ENCODE data around the gene NOP16.
"Not testable (repeated sequence)": the region's sequence is repeated elsewhere in the genome, so short reads cannot be mapped to it uniquely, and the experiment has no call there.

The NOP16 gene

GRCh38 chr5:176408590-176408989, 20.2 kb upstream of the NOP16 start:
- Histone ChIP-seq H3K27me3 (replicated peaks; ENCODE audit: control insufficient read depth, insufficient read depth, low read length) (no peaks in the 10 kb centered on the region), H3K4me3 (ENCODE audit: low read length) (no peak overlapping the region), H3K9me3 (ENCODE audit: control insufficient read depth, low read length) (no peaks in the 10 kb centered on the region), H3K4me1 (ENCODE audit: control insufficient read depth, insufficient read depth, low read length) (peaks cover 38% of the 10 kb centered on the region), H3K36me3 (ENCODE audit: control insufficient read depth, insufficient read depth, low read length, severe bottlenecking) (peaks cover 25% of the 10 kb centered on the region), H3K9ac (ENCODE audit: low read length) (no peak overlapping the region)
- no peak for DNase-seq (ENCODE audit: low read depth)

DNA sequence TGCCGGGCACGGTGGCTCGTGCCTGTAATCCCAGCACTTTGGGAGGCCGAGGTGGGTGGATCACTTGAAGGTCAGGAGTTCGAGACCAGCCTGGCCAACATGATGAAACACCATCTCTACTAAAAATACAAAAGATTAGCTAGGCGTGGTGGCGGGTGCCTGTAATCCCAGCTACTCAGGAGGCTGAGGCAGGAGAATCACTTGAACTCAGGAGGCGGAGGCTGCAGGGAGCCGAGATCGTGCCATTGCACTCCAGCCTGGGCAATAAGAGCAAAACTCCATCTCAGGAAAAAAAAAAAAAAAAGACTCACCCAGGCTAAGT, 19.8 kb upstream of the NOP16 start:
- H3K9me3 ChIP-seq (ENCODE audit: control insufficient read depth, low read length); DNase-seq (ENCODE audit: low read depth); H3K4me3 ChIP-seq (ENCODE audit: low read length); H3K27me3 ChIP-seq (replicated peaks; ENCODE audit: control insufficient read depth, insufficient read depth, low read length); H3K9ac ChIP-seq (ENCODE audit: low read length): not testable (repeated sequence)
- Histone ChIP-seq H3K36me3 (ENCODE audit: control insufficient read depth, insufficient read depth, low read length, severe bottlenecking) (peaks cover 25% of the 10 kb centered on the region), H3K4me1 (ENCODE audit: control insufficient read depth, insufficient read depth, low read length) (peaks cover 34% of the 10 kb centered on the region)

GRCh38 chr5:176407456-176408251, 19.3 kb upstream of the NOP16 start:
- H3K36me3 ChIP-seq (ENCODE audit: control insufficient read depth, insufficient read depth, low read length, severe bottlenecking) = peaks cover 25% of the 10 kb centered on the region
- H3K9me3 ChIP-seq (ENCODE audit: control insufficient read depth, low read length) = no peaks in the 10 kb centered on the region
- no peaks in the 10 kb centered on the region for H3K27me3 ChIP-seq (replicated peaks; ENCODE audit: control insufficient read depth, insufficient read depth, low read length)
- H3K4me3 ChIP-seq (ENCODE audit: low read length) = no peak overlapping the region
- H3K9ac ChIP-seq (ENCODE audit: low read length) = no peak overlapping the region
- peak; percentile 56 for DNase-seq (ENCODE audit: low read depth)
- H3K4me1 ChIP-seq (ENCODE audit: control insufficient read depth, insufficient read depth, low read length) = peaks cover 29% of the 10 kb centered on the region

GRCh38 chr5:176406436-176407052, 18.1 kb upstream of the NOP16 start:
- no peak overlapping the region for H3K9ac ChIP-seq (ENCODE audit: low read length)
- peaks cover 27% of the 10 kb centered on the region for H3K36me3 ChIP-seq (ENCODE audit: control insufficient read depth, insufficient read depth, low read length, severe bottlenecking)
- peaks cover 21% of the 10 kb centered on the region for H3K4me1 ChIP-seq (ENCODE audit: control insufficient read depth, insufficient read depth, low read length)
- no peak overlapping the region for H3K4me3 ChIP-seq (ENCODE audit: low read length)
- H3K27me3 ChIP-seq (replicated peaks; ENCODE audit: control insufficient read depth, insufficient read depth, low read length) = no peaks in the 10 kb centered on the region
- no peaks in the 10 kb centered on the region for H3K9me3 ChIP-seq (ENCODE audit: control insufficient read depth, low read length)
- DNase-seq (ENCODE audit: low read depth) = no peak

DNA sequence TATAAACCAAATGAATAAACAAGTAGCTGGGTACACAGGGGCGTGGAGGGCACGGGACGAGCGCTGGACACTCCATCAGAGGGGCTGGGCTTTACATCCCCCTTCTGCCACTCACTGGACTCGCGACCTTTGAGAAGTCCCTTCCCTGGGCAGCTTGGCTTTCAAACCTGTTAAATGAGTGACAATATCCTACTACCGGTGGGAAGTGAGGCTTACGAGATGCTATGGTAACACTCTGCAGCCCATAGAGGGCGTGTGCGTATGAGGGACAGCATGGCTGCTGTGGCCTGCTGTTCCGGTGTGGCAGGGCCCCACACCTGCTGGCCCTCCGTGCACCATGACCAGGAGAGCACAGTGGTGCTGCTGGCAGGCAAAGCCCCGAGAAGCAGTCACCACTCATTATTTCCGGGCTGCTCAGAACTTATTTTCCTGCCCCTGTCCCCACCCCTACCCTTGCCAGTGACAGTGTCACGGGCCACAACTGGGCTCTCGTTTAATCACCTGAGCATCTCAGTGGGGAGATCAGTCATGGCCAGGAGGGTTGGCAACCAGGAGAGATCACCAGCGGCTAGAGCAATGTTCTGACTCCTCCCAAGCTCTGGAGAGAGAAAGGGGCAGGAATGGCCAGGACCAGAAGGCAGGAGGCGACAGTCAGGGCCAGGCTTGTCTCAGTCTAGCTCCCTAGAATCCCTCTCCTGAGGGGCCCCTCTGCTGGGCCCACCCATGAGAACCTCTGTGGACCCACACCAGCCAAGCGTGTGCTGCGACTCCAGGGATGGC, 17.4 kb upstream of the NOP16 start:
- H3K36me3 ChIP-seq (ENCODE audit: control insufficient read depth, insufficient read depth, low read length, severe bottlenecking) = peaks cover 30% of the 10 kb centered on the region
- no peak overlapping the region for H3K4me3 ChIP-seq (ENCODE audit: low read length)
- DNase-seq (ENCODE audit: low read depth) = no peak
- H3K9ac ChIP-seq (ENCODE audit: low read length) = no peak overlapping the region
- H3K4me1 ChIP-seq (ENCODE audit: control insufficient read depth, insufficient read depth, low read length) = peaks cover 14% of the 10 kb centered on the region
- no peaks in the 10 kb centered on the region for H3K9me3 ChIP-seq (ENCODE audit: control insufficient read depth, low read length)
- no peaks in the 10 kb centered on the region for H3K27me3 ChIP-seq (replicated peaks; ENCODE audit: control insufficient read depth, insufficient read depth, low read length)

DNA sequence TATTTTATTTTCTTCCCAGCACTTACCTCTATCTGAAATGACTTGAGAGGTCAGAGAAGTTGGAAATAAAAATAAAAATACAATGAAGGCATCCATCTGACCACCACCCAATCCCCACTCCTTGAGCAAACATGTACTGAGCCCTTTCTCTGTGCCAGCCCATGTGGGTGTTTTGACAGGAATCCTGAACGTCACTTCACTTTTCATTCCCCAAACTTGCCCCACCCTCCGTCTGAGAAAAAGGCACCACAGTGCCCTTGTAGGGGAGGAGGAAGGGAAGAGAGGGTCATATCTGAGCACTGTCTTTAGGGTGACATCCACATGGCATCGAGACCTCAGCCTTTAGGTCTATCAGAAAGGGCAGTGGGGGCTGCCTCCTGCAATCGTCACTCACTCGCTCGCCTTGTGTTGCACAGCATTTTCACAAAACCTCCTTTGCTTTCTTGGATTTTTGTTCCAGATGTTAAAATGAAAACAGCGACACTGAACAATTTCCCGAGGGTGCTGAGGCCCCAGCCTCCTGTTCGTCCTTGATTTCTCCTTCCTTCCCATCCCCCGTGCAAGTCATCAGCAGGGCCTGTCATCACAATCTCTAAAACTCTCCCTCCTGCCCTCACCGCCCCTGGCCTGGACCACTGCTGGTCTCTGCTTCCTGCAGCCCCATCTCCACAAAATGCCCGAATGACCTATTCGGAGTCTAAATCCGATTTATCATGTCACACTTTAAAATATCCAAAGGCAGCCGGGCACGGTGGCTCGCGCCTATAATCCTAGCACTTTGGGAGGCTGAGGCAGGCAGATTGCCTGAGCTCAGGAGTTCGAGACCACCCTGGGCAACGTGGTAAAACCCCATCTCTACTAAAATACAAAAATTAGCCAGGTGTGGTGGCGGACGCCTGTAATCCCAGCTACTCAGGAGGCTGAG, 13.1 kb upstream of the NOP16 start:
- H3K27me3 ChIP-seq (replicated peaks; ENCODE audit: control insufficient read depth, insufficient read depth, low read length) = no peaks in the 10 kb centered on the region
- H3K9ac ChIP-seq (ENCODE audit: low read length) = no peak overlapping the region
- H3K4me1 ChIP-seq (ENCODE audit: control insufficient read depth, insufficient read depth, low read length) = peaks cover 2% of the 10 kb centered on the region
- peaks cover 31% of the 10 kb centered on the region for H3K36me3 ChIP-seq (ENCODE audit: control insufficient read depth, insufficient read depth, low read length, severe bottlenecking)
- H3K9me3 ChIP-seq (ENCODE audit: control insufficient read depth, low read length) = no peaks in the 10 kb centered on the region
- H3K4me3 ChIP-seq (ENCODE audit: low read length) = no peak overlapping the region
- no peak for DNase-seq (ENCODE audit: low read depth)

DNA sequence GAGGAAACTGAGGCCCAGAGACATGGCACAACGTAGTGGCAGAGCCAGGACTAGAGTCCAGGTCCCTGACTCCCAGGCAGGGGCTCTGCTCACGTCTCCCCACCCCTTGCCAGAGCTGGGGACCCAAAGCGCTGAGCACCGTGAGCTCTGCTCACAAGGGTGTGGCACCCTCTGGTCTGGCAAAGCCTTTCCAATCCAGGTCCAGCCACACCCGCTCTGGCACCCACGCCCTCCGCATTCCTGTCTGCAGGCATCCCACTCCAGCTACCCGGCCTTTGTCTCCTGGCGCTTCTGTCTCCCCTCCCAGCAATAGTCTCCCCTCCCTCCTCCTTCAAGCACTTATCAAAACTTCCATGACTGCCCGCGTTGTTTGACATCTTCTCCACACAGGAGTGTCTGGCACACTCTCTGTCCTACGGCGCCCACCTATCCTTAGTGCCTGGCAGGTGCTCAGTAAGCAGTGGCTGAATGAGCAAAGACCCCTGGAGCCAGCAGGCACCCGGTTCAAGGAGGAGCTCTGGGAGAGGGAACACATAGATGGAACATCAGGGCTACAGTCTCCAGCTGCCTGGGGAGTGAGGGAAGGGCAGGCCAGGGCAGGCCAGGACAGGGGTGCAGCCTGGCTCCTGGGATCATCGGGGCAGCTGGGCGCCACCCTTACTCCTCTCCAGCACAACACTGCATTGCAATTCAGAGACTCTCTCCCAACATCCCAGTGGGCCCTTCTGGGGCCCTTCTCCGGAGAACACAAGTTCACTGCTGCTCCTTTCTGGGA, 12.2 kb upstream of the NOP16 start:
- Histone ChIP-seq H3K4me3 (ENCODE audit: low read length) (no peak overlapping the region), H3K4me1 (ENCODE audit: control insufficient read depth, insufficient read depth, low read length) (peaks cover 4% of the 10 kb centered on the region), H3K9ac (ENCODE audit: low read length) (no peak overlapping the region), H3K36me3 (ENCODE audit: control insufficient read depth, insufficient read depth, low read length, severe bottlenecking) (peaks cover 26% of the 10 kb centered on the region), H3K27me3 (replicated peaks; ENCODE audit: control insufficient read depth, insufficient read depth, low read length) (no peaks in the 10 kb centered on the region), H3K9me3 (ENCODE audit: control insufficient read depth, low read length) (no peaks in the 10 kb centered on the region)
- no peak for DNase-seq (ENCODE audit: low read depth)

DNA sequence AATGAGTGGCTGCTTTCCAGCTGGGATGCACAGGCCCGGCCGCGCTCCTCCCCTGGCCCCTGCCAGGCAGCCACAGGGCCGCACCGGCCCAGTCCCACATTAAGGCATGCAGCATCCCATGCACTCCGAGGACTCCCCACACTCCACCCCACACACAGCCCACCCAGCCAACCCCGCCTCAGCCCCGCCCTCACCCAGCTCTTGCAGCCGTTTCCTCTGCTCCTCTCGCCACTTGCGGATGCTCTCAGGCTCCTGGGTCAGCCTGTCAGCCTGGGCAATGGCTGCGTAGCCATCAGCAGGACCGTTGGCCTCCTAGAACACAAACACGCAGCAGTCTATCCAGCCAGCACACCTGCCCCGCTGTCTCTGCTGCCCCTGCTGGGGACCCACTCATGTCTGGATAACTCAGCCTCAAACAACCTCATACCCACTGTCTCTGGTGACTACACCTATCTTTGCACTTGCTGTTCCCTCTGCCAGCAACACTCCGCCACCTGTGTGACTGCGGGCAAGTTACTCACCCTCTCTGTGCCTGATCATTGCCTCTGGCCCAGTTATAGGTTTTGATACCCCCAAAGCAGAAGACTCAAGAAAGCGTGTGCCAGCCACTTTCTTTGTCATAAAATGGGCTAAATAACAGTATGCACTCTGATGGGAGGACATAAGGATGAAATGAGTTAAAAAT, 9.5 kb upstream of the NOP16 start:
- DNase-seq (ENCODE audit: low read depth) = no peak
- Histone ChIP-seq H3K36me3 (ENCODE audit: control insufficient read depth, insufficient read depth, low read length, severe bottlenecking) (peaks cover 39% of the 10 kb centered on the region), H3K4me1 (ENCODE audit: control insufficient read depth, insufficient read depth, low read length) (peaks cover 4% of the 10 kb centered on the region), H3K9ac (ENCODE audit: low read length) (no peak overlapping the region), H3K4me3 (ENCODE audit: low read length) (no peak overlapping the region), H3K9me3 (ENCODE audit: control insufficient read depth, low read length) (no peaks in the 10 kb centered on the region), H3K27me3 (replicated peaks; ENCODE audit: control insufficient read depth, insufficient read depth, low read length) (no peaks in the 10 kb centered on the region)

GRCh38 chr5:176396330-176396729, 7.9 kb upstream of the NOP16 start:
- H3K27me3 ChIP-seq (replicated peaks; ENCODE audit: control insufficient read depth, insufficient read depth, low read length) = no peaks in the 10 kb centered on the region
- no peaks in the 10 kb centered on the region for H3K9me3 ChIP-seq (ENCODE audit: control insufficient read depth, low read length)
- H3K9ac ChIP-seq (ENCODE audit: low read length) = no peak overlapping the region
- DNase-seq (ENCODE audit: low read depth) = no peak
- peaks cover 4% of the 10 kb centered on the region for H3K4me1 ChIP-seq (ENCODE audit: control insufficient read depth, insufficient read depth, low read length)
- no peak overlapping the region for H3K4me3 ChIP-seq (ENCODE audit: low read length)
- peaks cover 47% of the 10 kb centered on the region for H3K36me3 ChIP-seq (ENCODE audit: control insufficient read depth, insufficient read depth, low read length, severe bottlenecking)
